ENCODE measurements around the gene MUC4.
"Not testable (repeated sequence)": the region's sequence is repeated elsewhere in the genome, so short reads cannot be mapped to it uniquely, and the experiment has no call there.

The MUC4 gene

GRCh38 chr3:195727606-195728195 is 84.0 kb downstream of the MUC4 start:
- H3K27ac ChIP-seq = no peak overlapping the region
- no peak for TF ChIP-seq ZFX (IDR thresholded peaks at IDR 0.05; ENCODE audit: borderline replicate concordance)

GRCh38 chr3:195725916-195726740 is 85.6 kb downstream of the MUC4 start:
- not testable (repeated sequence) for H3K27ac ChIP-seq

GRCh38 chr3:195724363-195724762 is 87.4 kb downstream of the MUC4 start:
- H3K27ac ChIP-seq = not testable (repeated sequence)

- H3K27ac ChIP-seq = not testable (repeated sequence)
Measured at GRCh38 chr3:195722996-195723345, 88.8 kb downstream of the MUC4 start.

GRCh38 chr3:195722139-195722995 is 89.4 kb downstream of the MUC4 start:
- not testable (repeated sequence) for H3K27ac ChIP-seq

DNA sequence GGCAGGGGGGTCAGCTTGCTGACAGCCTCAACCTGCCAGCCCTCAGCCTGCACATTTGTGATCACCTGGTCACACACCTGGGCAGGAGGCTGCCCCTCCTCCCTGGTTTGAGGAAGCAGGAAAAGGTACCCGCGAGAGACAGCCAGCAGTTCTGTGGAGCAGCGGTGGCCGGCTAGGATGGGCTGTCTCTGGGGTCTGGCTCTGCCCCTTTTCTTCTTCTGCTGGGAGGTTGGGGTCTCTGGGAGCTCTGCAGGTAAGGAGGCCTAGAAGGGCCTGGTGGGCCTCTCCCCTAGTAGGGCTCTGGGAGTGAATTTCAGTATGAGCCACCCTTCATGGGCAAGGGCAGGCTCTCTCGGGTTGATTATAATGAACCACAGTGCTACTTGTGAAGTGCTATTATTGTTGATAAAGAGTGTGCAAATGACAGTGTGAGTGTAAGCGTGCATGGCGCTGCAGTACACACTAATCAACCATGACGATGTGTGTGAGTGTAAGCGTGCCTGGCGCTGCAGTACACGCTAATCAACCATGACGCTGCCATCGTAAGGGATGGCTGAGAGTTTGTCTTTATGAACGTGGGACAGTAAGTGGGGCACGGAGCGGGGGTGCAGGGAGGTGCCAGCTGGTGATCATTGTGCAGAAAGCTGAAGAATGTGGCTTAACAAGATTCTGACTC is 90.8 kb downstream of the MUC4 start, which contains the start of gene MUC20:
Gene MUC20, plus strand, starts transcription at position 148 of the 676 bp plus-strand sequence. Its CDS starts 30 bp downstream, at position 178.
- H3K27ac ChIP-seq = not testable (repeated sequence)

GRCh38 chr3:195719514-195720254 is 92.0 kb downstream of the MUC4 start:
- not testable (repeated sequence) for H3K27ac ChIP-seq

- TF ChIP-seq CTCF (IDR thresholded peaks at IDR 0.05) = no peak
- no peak for TF ChIP-seq ZFX (IDR thresholded peaks at IDR 0.05; ENCODE audit: borderline replicate concordance)
- H3K27ac ChIP-seq = no peak overlapping the region
Measured at GRCh38 chr3:195718477-195718984, 93.2 kb downstream of the MUC4 start.

DNA sequence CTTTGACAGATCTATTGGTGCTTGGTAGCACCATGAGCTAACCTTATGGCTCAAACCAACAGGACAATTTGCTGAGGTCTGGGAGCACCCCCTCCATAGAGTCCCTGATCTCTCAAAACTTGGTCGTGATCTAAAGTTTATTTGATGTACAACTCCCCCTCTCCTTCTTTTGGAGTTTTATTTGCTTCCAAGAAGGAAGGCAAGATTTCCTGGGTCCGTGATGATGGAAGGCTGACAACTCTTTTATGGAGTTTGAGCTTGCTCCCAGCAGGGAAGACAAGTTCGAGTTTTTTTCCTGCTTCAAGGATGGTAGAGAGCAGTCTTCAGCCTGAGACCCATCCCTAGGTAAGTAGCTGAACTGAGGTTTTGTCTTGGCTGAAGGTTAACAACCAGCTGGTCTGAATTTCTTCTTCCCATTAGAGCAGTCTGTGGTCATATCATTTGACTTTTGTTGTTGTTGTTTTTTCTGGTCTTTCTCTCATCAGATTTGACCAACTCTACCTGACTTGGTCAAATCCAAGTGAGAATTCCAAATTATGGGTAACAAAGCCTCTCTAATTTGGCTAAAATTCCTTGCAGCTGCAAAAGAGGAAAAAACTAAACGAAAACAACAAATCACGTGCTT is 93.8 kb downstream of the MUC4 start:
- H3K27ac ChIP-seq = no peak overlapping the region
- TF ChIP-seq ZFX (IDR thresholded peaks at IDR 0.05; ENCODE audit: borderline replicate concordance) (no peak), CTCF (IDR thresholded peaks at IDR 0.05) (no peak)

GRCh38 chr3:195717416-195717815 is 94.3 kb downstream of the MUC4 start:
- TF ChIP-seq CTCF (IDR thresholded peaks at IDR 0.05) (no peak), ZFX (IDR thresholded peaks at IDR 0.05; ENCODE audit: borderline replicate concordance) (no peak)
- H3K27ac ChIP-seq = no peak overlapping the region
